ENCODE results near the gene GALM.

- TF ChIP-seq CTCF (IDR thresholded peaks at IDR 0.05) (no peak), POLR2A (IDR thresholded peaks at IDR 0.05) (no peak)
Measured at GRCh38 chr2:38627391-38627790, 38.5 kb upstream of the GALM start.

Measured in adrenal gland (tissue), 5 donors.